HG03575 (cell line): Measurements from ENCODE around the gene ARID3B.
"Not testable (repeated sequence)": the region's sequence is repeated elsewhere in the genome, so short reads cannot be mapped to it uniquely, and the experiment has no call there.

ENCODE experiments used
- ATAC-seq: cut with Tn5 transposase; IDR thresholded peaks from one replicate; pipeline ENCODE4 v1.9.1; 2021; ENCODE audit not compliant: unreplicated experiment, insufficient number of reproducible peaks, low FRiP score; ENCODE audit errors: extremely low read depth

ARID3B gene

DNA sequence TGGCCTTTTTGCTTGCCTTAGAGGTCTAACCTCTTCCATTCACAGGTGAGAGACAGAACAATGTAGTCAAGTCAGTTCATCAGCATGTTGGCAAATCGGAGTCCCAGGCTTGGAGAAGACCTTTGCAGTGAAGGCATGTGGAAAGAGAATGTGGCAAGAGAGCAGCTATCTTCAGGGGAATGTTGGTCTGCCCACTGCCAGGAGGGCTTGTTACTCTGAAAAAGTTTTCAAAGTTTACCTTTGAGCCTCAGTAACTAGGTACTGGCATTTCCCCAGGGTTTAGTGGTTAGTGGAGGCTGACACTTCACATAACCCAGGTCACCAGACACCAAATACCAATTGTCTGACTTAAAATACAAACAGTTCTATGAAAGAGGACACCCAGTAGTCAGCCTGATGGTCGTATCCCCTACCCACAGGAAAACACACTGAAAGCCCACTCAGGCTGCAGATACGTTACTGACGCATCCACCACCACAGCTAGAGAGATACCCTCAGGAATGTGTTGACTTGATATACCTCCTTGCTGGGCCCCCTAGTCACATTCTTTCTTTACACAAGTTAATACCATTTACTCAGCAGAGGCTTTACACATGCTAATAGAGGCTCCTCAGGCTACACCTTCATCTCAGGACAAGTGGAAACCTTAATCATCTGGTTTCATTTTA, 9.7 kb upstream of the ARID3B start:
- no peak for ATAC-seq

DNA sequence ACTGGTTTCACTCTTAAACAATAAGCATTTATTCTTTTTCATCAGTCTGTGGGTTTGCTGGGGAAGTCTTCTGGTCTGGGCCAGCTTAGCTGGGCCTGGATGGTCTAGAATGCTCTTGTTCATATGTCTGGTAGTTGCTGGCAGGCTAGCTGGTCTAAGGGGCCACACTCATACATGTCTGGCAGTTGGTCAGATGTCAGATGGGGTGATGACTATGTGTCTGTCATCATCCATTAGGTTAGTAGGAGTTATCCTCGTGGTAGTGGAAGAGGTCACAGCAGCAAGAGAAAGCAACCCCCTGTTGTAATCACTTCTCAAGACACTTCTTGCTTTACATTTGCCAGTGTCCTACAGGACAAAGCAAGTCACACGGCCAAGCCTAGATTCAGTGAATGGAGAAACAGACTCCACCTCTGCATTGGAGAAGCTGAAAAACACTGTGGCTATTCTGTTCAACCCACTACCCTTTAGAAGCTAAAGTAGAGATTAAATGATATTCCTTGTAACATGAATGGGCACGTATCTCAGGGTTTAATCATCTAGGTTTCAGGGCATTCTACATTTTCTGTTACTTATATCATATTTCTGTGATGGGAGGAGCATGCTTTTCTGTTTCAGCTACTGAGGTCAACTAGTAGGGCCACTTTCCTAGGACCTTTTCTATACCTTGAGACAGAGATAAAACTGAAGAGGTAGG, 5.5 kb upstream of the ARID3B start:
- no peak for ATAC-seq

DNA sequence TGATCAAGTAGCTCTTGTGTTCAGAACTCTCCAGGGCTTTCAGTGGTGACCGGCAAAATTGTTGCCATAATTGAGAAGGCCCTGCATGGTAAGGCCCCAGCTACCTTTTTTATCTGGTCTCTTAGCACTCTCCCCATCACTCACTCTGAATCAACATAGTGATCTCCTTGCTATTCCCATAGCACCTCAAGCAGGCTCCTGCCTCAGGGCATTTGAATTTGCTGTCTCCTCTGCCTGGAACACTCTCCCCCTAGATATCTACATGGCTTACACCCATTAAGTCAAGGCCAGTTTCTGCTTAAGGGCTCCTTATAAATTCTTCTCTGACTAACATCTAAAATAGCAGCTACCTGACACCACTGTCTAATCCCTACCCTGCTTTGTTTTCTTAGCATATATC, 3.3 kb upstream of the ARID3B start:
- no peak for ATAC-seq

DNA sequence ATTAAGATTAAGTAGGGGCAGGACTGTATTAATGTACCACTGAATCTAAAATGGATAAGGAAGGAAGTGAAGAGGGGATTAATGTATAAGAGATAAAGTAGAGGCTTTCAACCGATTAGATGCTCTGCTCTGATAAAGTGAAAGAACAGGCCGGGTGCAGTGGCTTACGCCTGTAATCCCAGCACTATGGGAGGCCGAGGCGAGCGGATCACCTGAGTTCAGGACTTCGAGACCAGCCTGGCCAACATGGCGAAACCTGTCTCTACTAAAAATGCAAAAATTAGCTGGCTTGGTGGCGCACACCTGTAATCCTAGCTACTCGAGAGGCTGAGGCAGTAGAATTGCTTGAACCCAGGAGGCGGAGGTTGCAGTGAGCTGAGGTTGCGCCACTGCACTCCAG, 1.5 kb upstream of the ARID3B start:
- ATAC-seq: not testable (repeated sequence)

DNA sequence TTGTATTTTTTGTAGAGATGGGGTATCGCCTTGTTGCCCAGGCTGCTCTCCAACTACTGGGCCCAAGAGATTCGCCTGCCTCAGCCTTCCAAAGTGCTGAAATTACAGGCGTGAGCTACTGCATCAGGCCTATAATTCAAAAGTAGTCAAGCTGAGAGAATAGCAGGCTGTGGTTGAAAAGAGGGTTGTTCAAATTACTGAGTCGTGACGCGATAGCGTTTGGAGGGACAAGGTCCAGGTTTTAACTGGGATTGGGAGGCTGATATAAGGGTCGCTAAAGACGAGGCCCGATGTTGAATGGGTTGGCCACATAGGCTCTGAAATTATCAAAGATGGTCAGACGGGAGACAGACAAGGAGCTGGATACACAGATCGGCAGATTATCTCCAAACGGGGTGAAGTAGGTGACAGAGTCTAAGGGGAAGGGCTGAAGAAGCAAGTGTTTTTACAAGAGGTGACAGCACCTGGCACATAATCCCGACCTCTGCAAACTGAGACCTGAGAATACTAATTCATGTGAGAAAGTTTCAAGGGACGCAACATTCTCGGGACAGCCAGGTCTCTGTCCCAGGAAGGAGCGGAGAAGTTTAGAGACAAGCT, 759 bp upstream of the ARID3B start:
- ATAC-seq: no peak

DNA sequence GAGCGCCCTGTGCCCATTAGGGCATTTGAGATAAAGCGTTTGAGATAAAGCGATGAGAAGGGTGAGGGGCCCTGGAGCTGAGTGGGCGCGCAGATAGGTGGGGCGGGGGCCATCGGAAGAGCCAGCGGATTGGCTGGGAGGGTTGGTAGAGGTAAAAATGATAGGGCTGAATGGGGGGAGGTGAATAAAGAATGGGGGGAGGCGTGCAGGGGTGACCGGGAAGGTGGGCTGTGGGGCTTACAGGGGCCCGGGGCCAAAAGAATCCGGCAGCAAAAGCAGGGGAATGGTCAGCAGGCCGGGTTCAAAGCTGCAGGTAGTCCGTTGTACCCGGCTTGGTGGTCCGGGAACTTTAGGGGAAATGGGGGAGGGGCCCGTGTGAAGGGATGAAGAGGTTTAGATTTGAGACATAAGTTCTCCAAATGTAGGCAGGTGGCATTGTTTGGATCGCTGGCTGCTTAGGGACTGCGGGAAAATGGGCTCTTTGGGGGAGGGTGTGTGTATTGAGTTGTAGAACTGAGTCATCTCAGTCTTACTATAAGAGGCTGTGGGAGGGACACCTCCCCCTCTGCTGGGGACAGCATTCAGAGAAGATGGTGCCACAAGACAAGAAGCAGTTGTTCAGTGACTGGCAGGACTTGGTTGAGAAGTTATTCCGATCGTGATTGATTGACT, 610 bp downstream of the ARID3B start:
- no peak for ATAC-seq

DNA sequence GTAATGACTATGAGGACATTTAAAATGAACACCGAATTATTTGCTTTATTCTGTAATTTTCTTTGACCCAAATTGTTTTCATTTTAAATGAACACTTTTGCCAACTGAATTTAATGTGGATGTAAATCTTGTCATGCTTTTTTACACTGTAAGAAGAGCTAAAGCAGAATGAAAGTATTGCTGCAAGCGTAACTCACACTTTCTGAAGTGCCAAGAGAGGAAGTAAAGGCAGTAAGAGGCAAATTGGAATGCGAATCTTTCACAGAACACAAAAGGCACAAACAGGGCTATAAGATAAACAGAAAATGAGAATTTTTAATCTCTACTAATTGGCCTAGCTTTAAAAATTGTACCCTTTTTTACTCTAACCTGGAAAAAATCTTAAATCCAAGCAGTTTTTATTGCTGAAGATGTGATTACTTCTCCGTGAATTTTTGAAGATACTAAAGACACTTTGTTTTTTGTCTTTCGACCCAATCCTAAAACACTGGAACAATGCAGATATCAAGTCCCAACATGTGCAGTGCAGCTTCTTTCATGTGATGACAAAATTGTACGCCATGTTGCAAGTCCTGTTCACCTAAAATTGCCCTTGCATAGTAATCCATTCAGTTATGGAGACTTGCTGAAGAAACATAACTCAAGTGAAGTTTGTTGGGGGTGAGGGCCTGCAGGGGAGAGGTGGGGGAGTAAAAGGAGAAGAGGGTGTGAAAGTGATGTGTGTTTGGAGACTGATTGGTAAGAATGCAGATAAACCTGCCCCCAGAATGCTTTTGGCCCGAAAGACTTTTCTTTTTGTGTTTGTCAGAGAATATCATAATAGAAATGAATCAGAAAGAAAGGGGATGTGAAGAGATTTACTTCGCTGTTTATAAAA, 1.4 kb downstream of the ARID3B start:
- ATAC-seq: no peak

DNA sequence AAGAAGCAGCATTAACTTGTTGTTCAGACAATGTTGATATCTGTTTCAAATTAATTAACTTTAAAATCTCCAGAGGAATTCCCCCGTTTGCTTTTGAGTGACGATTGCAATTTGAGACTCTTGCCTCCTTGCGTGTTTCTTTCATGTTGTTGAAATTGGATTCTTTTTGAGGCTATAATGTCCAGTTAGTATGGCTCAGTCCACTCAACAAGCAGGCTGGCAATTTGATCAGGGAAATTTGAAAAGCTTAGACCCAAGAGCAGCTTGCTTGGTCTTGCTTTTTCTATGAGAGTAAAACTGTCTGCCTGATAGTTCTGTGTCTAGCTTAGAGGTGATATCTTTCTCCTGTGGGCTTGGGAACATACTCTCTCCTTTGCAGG, 2.0 kb downstream of the ARID3B start:
- no peak for ATAC-seq

DNA sequence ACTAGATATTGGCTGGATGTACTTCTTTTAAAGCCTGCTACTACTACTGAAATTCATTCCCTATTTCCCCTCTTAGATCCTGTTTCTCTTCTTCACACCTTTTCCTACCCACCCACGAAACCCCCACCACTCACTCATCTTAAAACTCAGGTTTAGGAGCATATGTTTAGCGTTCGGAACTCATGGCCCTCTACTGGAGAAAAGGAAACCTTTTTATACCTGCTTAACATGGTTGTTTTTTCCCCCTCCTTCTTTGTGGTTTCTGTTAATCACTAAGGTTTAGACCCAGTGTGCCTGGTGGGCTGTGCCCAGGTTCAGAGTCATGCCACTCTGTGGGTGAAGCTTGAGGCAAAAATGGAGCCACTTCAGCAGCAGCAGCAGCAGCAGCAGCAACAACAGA, 2.6 kb downstream of the ARID3B start:
- ATAC-seq: no peak

DNA sequence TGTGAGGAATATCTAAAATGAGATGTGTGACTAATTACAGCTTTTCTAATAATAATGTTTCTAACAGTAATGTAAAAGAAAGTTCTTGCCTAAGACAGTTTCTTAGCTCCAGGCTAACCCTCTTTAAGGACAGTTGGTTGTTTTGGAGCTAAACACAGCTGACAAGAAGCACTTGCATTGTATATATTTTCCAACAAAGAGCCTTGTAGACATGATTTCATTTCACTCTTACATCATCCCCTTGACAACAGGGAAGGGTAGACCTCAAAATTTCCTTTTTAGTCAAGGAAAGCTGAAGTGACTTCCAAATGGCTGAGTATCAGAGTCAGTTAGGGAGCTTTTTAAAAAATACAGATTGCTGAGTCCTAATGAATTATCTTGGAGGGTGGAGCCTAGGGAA, 4.1 kb downstream of the ARID3B start:
- no peak for ATAC-seq

DNA sequence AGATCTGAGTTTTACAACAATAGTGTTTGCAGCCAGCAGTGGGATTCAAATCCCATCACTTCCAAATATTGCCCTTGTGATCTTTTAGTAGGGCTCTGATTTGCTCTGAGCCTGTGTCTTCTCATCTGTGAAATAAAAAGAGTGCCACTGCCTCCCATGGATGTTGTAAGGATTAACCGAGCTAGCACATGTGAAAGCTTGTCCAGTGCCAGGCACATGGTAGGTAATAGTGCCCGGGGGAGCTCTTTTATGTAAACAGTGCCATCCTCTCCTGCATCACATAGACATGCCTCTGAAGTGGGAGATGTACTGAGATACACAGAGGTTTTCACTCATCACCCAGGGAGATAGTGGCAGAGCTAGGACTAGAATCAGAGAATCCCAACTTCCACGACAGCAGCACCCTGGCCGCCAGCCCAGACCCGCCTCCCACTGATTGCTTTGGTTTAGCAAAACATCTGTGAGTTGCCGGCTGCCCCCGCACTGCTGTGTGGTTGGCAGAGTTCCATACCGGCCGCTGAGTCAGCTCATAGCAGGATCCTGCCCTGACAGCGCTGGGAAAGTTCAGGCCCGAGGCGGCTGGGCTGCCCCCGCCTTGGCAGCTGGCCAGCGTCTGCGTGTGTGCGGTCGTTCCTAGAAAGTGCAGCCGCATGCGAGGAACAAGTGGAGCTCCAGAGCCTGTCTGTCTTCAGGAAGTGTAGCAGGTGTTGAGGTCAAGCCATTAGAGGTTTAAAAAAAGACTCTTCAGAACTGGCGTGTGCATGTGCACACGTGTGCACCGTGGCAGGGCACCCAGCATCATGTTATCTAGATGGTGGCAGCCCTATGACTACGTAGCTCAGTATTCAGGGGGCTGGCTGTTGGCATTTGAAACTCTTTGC, 5.0 kb downstream of the ARID3B start:
- ATAC-seq: no peak

DNA sequence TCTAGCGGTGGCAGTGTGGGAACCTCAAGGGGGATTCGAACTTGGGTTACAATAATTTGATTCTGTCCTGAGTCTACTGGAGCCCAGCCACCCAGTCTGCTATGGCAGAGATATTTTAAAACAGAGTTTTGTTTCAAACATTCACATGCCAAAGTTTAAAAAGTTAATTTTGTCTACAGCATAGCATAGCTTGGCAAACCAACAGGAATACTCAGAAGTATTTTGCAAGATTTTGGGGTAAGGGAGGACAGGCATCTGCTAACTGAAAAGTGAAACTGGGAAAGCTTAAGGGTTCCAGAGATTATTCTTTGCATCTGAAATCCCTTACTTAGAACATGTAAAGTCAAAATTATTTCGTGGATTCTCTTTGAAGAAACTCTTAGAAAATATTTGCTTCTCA, 6.6 kb downstream of the ARID3B start:
- no peak for ATAC-seq

DNA sequence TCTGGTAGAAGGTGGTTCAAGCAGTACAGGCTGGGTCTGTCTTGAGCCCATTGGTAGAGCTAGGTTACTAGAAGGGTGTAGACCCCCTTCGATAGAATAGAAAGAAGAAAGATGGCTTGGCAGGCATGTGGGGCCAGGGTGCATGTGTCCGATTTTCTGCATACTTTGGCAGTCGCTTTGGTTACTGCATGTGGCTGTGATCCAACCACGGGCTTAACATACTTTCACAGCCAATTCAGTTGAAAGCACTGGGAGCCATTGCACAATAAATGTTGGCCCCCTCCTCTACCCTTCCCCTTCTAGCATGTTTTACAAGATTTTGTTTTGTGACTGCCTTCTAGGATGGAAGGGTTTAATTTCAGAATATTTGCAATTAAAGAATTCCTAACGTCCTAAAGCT, 7.2 kb downstream of the ARID3B start:
- no peak for ATAC-seq

DNA sequence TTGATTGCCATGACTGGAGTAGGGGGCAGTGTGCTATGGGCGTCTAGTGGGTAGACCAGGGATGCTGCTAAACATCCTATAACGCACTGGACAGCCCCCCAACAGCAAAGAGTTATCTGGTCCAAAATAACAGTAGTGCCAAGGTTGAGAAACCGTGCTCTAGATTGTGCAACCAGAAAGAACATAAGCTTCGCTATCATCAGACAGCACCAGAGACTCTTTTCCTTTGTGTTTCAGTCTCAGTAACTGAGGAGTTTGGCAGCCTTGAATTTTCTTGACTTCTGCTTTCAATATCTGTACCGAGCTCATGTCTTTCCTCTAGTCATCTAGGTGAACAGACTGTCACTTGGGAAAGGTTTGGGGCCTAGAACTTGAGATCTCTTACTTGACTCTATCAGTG, 8.8 kb downstream of the ARID3B start:
- no peak for ATAC-seq

DNA sequence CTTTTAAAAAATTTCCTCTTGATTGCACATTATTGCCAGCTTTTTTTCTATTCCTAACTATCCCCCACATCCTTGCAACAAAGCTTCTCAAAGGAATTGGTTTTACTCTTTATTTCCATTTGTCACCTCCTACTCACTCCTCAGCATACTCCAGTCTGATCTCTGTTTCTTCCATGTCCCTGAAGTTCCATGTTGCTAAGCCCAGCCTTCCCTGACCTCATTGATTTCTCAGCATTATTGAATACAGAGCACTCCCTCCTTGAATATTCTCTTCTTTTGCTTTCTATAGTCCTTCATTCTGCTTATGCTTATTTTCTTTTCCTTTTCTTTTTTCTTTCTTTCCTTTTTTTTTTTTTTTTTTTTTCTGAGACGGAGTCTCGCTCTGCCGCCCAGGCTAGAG, 10.7 kb downstream of the ARID3B start:
- no peak for ATAC-seq

DNA sequence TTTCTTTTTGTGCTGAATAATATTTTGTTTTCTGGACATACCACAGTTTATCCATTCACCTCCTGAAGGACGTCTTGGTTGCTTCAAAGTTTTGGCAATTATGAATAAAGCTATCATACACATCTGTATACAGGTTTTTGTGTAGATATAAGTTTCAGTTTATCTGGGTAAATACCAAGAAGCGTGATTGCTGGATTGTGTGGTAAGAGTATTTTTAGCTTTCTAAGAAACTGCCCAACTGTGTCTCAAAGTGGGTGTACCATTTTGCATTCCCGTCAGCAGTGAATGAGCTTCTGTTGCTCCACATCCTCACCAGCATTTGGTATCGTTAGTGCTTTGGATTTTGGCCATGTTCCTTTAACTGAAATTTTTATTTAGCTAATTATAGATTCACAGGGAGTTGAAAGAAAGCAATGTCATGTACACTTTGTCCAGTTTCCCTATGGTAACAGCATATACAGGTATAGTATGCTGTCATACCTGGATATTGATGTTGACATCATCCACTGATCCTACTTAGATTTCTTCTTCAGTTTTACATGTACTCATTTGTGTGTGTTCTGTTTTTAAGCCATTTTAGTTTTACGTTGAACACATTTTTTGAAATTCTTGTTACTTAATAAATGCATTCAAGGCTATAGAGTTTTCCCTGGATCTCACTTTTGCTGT, 11.9 kb downstream of the ARID3B start:
- no peak for ATAC-seq

DNA sequence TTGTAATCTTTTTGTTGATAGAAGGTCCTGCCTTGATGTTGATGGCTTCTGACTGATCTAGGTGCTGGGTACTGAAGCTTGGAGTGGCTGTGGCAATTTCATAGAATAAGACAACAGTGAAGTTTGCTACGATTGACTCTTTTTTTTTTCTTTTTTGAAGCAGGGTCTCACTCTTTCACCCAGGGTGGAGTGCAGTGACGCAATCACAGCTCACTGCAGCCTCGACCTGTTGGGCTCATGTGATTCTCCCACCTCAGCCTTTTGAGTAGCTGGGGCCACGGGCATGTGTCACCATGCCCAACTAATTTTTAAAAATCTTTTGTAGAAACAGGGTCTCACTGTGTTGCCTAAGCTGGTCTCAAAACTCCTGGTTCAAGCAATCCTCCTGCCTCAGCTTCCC, 14.2 kb downstream of the ARID3B start:
- ATAC-seq: no peak

DNA sequence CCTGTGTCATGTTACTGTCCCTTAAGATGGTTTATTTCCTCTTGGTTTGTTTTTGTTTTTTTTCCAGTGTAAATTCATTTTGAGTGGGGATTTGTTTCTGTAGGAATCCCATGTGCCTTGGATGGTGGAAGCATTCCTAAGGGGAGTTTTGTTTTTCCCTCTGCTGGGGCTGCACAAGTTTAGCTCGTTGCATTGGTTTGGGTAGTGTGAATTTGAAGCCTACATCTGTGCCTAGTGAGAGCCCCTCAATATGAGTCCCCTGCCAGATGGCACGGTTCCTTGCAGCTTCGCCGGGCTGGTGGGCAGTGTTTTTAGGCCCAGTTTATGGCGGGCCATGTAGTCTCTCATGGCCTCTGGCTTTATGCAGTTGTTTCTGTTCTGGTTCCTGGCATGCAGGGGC, 17.7 kb downstream of the ARID3B start:
- no peak for ATAC-seq
